Panc1 (cell line): Measurements from ENCODE around the gene KRTAP5-3.

Experiments
- CTCF ChIP-seq: fragments of 450-650 bp; IDR thresholded peaks from 2 replicates; pipeline ENCODE4 v1.5.1; 2017; ENCODE audit warnings: mild to moderate bottlenecking
- POLR2AphosphoS5 ChIP-seq: IDR thresholded peaks from 2 replicates; pipeline ENCODE4 v1.6.1; 2012; ENCODE audit warnings: mild to moderate bottlenecking, low read depth, low read length, moderate library complexity
- SIN3A ChIP-seq: IDR thresholded peaks from 2 replicates; pipeline ENCODE4 v1.6.1; 2012; ENCODE audit warnings: low read depth, mild to moderate bottlenecking, low read length, moderate library complexity, borderline replicate concordance; ENCODE audit not compliant: insufficient read depth
- TCF7L2 ChIP-seq: IDR thresholded peaks from 2 replicates; pipeline ENCODE4 v1.6.1; 2011; ENCODE audit warnings: mild to moderate bottlenecking, low read depth, low read length, inconsistent platforms
- TF ChIP-seq, protein P1 (sequence below), 2 experiments: IDR thresholded peaks; 2 replicates each; pipeline ENCODE4 v1.6.1; 2011 to 2012; ENCODE audit warnings: low read depth in 2 of 2, control low read depth in 1 of 2, low read length in 1 of 2, mild to moderate bottlenecking in 1 of 2, moderate library complexity in 1 of 2; ENCODE audit not compliant: insufficient read depth in 1 of 2

GRCh38 chr11:1566381-1567051 lies 41.7 kb downstream of the KRTAP5-3 start:
- no peak; the same call in 1 of the 2 replicates for TF ChIP-seq CTCF
- TF ChIP-seq, protein P1, sequence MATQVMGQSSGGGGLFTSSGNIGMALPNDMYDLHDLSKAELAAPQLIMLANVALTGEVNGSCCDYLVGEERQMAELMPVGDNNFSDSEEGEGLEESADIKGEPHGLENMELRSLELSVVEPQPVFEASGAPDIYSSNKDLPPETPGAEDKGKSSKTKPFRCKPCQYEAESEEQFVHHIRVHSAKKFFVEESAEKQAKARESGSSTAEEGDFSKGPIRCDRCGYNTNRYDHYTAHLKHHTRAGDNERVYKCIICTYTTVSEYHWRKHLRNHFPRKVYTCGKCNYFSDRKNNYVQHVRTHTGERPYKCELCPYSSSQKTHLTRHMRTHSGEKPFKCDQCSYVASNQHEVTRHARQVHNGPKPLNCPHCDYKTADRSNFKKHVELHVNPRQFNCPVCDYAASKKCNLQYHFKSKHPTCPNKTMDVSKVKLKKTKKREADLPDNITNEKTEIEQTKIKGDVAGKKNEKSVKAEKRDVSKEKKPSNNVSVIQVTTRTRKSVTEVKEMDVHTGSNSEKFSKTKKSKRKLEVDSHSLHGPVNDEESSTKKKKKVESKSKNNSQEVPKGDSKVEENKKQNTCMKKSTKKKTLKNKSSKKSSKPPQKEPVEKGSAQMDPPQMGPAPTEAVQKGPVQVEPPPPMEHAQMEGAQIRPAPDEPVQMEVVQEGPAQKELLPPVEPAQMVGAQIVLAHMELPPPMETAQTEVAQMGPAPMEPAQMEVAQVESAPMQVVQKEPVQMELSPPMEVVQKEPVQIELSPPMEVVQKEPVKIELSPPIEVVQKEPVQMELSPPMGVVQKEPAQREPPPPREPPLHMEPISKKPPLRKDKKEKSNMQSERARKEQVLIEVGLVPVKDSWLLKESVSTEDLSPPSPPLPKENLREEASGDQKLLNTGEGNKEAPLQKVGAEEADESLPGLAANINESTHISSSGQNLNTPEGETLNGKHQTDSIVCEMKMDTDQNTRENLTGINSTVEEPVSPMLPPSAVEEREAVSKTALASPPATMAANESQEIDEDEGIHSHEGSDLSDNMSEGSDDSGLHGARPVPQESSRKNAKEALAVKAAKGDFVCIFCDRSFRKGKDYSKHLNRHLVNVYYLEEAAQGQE (IDR thresholded peaks at IDR 0.05; ENCODE audit: insufficient read depth in 1 of 2, low read depth in 2 of 2, low read length in 1 of 2): no peak
- TF ChIP-seq TCF7L2: no peak
- no peak for TF ChIP-seq POLR2AphosphoS5
- no peak for TF ChIP-seq SIN3A
